GM10847 (cell line): Measurements from ENCODE around the gene SLC19A1.

ENCODE experiments used
- POLR2A ChIP-seq: IDR thresholded peaks from 2 replicates; pipeline ENCODE4 v1.6.1; 2011; ENCODE audit not compliant: insufficient read length; ENCODE audit errors: extremely low read depth

The SLC19A1 gene

DNA sequence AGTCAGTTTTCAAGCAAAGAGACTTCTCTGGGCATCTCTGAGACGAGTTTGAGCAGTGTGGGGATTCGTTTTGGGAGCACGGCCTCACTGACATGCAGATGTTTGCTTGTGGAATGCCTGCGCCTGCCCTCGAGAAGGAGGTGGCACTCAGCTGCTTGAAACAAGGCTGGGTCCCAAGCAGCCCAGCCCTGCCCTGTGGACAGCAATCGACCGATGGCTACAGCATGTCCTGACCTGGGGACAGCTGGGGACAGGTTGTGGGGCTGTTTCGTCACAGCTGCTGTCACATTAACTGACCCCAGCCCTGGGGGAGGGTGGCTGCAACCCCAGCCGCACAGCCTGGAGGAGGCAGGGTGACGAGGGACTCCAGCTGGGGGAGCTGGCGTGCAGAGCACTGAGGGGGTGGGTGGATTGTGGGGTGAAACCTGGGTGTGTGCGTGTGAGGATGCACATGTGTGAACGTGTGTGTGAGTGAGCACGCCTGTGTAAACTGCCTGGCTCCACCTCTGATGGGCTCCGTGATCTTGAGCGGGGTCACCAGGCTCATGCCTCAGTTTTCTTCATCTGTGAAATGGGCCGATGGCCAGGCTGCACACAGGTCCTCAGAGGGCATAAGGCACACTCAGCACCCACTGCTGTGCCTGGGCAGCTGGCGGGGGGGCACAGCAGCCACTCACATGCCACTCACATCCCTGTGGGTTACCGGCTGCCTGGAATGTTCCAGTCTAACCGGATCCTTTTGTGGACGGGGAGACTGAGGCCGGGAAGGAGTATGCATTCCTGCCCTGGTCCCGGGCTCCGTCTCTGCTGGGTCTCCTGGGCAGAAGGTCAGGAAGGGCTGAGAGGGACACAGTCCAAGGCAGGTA, 87.9 kb downstream of the SLC19A1 start:
- TF ChIP-seq POLR2A: no peak

DNA sequence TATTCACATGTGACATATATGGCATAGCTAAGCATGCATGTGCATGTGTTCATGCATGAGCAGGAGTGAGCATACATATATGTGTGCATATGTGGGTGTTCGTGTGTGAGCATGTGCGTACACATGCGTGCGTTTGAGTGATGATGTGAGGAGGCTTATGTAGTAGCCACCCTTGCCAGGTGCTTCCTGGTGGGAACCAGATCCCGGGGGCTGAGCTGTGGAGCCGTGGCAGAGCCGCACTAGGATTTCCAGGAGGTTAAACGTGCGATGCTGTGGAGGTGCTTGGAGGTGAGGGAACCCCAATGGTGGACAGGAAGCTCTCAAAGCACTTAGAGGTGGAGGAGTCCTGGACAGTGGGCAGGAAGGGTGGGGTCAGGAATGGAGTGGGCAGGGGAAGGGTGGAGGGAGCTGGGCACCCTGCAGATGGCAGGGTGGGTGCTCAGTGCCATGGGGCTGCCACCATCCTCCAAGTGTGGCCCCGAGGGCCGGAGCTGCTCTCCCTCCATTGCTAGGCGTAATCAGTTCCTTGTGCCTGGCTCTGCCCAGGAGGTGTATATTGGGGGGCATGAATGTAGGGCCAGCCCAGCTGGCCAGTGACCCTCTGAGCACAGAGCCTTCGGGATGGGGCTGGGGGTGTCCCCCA, 88.8 kb downstream of the SLC19A1 start:
- TF ChIP-seq POLR2A: no peak

DNA sequence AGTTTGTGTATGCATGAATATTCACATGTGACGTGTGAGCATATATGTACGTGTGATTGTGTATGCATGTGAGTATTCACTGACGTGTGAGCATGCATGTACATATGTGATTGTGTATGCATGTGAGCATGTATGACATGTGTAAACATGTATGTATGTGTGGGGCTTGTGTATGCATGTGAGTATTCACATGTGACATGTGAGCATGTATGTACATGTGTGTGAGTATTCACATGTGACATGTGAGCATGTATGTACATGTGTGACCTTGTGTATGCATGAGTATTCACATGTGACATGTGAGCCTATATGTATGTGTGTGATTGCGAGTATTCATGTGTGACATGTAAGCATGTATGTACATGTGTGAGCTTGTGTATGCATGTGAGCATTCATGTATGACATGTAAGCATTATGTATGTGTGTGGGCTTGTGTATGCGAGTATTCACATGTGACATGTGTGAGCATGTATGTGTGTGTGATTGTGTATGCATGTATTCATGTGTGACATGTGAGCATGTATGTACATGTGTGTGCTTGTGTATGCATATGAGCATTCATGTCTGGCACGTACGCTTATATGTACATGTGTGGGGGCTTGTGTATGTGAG, 89.4 kb downstream of the SLC19A1 start:
- no peak for TF ChIP-seq POLR2A

DNA sequence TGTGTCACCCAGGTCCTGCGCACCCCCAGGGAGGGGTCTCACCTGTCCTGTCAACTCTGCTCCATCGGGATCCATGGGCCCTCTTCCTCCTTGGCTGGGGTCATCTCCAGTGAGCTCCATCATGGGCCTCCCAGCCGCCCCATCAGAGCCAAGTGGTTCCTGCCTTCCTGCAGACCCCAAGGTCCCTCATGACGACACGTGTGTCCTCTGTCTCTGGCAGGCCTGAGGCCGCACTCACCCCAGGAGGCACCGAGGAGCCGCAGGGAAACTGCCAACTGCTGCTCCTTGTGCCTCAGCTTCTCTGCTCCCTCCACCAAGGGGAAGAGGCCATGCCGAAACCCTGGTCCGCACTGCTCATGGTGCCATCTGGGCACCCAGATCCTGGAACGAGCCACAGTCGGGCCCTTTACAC, 90.5 kb downstream of the SLC19A1 start:
- TF ChIP-seq POLR2A: no peak

DNA sequence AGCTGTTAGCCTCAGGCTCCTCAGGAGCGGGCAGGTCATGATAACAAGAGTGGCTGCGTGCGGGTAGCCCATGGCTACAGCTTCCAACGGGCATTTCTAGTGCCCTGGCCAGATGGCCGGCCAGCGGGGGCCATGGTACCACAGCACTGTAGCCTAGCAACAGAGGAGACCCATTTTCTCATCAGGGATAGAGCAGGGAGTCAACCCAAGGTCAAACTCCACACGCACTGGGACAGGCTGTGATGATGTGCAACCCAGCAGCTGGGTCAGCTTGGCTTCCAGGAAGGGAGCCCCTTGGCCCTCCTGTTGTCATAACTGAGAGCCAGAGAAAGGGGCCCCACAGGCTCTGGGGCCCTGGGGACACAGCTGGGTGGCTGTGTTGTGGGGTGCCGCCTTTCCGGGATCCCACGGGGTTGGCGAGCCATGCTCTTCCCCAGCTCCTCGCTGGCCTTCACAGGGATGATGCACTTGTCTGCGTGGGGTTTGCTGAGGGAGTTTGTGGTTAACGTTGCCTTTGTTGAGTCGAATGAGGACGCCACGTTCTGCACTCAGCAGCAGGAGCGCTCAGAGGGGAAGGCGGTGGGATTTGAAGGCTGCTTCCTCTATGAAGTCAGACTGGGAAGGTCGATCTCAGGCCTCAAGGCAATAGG, 91.0 kb downstream of the SLC19A1 start:
- no peak for TF ChIP-seq POLR2A

DNA sequence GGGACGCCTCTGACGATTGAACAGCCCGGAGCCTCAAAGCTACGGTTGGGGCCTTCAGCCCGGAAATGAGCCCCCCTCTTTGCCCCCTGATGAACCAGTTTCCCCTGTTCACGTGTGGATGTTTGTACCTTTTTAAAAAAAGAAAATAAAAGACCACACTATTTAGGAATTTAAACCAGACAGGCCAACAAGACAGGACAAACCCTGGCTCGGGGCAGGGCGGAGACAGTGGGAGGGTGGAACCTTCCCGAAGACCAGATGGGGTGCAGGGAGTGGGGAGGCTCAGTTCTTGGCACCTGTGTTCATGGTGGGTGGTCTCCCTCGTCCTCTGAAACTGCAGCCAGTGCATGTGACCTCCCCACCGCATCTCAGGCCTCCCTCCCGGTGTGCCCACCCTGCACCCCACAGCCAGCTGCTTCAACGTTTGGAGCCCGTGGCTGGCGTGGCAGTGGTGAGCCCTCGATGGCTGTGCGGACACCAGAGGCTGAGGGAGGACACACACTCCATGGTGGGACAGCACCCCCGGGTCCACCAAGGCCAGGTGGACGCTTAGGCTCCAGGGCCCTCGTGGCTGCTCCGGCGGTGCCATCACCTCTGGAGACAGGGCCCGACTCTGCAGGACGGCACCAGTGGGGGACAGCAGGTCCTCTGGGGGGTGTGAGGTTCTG, 91.7 kb downstream of the SLC19A1 start:
- TF ChIP-seq POLR2A: no peak

DNA sequence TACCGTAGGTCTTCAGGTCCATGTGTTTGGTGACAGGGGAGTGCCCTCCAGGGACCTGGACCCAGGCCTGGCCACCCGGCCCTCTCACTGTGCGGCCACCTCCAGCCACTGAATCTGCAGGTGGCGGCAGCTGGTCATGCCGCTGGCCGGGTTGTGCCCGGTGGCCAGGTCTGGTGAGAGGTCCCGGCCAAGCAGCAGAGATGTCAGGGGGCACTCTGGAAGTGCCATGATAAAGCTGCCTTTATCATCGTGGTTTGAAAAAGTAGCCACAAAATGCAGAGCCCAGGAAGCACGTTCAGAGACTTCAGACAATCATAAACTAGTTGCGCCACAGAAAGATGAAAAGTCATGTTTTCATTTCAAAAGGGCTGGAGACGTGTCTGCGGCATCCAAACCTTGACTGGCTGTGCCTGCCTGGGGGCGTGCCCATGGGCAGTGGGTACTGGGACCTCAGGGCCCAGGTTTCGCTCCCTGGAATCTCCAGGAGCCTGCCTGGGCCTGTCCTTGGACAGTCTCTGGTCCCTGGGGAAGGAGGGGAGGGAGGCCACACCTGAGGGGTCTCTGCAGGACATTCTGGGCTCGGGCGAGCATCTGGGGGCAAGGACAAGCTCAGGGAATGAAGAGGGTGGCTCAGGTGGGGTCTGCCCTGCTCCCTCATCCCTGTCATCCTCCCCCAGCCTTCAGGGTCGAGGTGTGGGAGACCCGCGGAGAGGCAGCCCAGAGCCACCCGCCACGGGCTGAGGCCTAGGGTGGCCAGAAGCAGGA, 92.4 kb downstream of the SLC19A1 start:
- no peak for TF ChIP-seq POLR2A

DNA sequence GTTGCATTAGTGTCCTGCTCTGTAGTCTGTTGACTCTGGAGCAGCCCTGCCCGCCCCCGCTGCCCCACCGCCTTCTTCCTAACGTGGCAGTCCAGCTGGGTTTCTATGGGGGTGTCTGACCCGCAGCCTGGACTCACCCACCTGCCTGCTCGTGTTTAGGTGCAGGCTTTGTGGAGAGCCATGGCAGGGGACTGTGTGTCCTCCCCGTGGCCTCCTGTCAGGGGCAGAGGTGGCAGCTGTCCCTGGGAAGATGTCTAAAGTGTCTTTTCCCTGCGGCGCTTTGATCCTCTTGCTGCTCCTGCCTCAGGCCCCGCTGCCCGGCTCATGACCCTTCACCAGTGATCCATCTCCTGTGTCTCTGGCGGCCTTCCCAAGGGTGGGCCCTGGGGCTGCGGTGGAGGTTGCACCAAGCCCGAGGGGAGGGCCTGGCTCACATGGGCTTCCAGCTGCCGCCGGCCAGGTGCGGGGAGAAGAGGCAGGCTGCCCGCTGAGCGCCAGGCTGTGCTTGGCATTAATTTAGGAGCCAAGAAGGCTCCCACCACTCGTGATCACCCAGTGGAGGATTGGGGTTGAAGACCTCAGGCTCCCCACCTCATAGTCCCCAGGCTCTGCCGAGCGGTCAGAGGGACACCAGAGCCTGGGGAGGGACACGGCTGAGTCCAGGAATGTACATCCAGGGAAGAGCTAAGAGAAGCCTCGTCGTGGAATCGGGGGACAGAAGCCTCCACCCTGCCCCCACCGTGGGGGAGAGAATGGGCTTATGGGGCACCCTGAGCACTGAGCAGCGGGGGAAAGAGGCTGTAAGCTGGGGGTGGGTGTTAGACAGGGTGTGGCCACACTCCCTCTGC, 93.2 kb downstream of the SLC19A1 start:
- no peak for TF ChIP-seq POLR2A

DNA sequence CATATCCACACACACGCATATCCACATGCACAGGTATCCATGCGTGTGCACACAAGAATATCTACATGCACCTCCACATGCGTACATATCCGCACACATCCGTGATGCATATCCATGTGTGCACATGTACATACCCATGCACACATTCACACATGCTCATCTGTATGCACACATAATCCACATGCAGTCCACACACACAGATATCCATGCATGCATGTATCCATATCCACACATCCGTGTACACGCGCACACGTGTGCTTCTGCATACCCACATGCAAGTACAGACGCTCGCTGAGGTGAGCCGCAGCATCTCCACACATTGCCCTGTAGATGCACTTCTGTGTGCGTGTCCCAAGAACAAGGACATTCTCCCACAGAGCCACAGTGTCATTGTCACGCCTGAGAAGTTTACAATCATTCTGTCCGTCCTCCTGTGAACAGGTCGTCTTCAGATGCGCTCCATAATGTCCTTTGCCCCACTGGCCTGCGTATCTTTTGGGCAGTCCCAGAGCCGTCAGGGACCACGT, 93.9 kb downstream of the SLC19A1 start:
- no peak for TF ChIP-seq POLR2A
